T-helper 17 cell (primary cell): Measurements from ENCODE around the gene PTGER1. TPM values are rescaled to one million over a fixed set of nuclear protein-coding genes. Genes with fewer than 3 reads are reported as not detected.

ENCODE experiments used
- ATAC-seq: fragments of 150-1000 bp; cut with Tn5 transposase; 2 replicates; pipeline ENCODE4 v1.10.0; 2021; ENCODE audit warnings: mild to moderate bottlenecking, moderate library complexity
- DNase-seq, 3 donors: peaks; one replicate each; pipeline versions ENCODE4 v3.0.0 to v3.0.0-alpha.2; 2020 to 2021
- H3K9me3 ChIP-seq: one replicate; pipeline ENCODE4 v1.7.0; 2013; ENCODE audit warnings: low read length, mild to moderate bottlenecking; ENCODE audit not compliant: control insufficient read depth, poor library complexity, severe bottlenecking
- H3K27ac Mint-ChIP-seq: one replicate; pipeline ENCODE4 v1.8.0; 2022; ENCODE audit warnings: mild to moderate bottlenecking, moderate library complexity, mixed read lengths
- H3K27me3 Mint-ChIP-seq: one replicate; pipeline ENCODE4 v1.8.0; 2022; ENCODE audit warnings: mixed read lengths
- H3K36me3 Mint-ChIP-seq: one replicate; pipeline ENCODE4 v1.8.0; 2022; ENCODE audit warnings: low read depth, mixed read lengths
- H3K4me1 Mint-ChIP-seq: one replicate; pipeline ENCODE4 v1.8.0; 2022; ENCODE audit warnings: mild to moderate bottlenecking, mixed read lengths
- H3K4me3 Mint-ChIP-seq: one replicate; pipeline ENCODE4 v1.8.0; 2022; ENCODE audit warnings: mild to moderate bottlenecking, moderate library complexity, mixed read lengths
- total RNA-seq, 4 donors: library from RNA in 2 of 4; stranded (reverse) in 2 of 4; gene quantifications; one replicate each; pipeline ENCODE4 v1.2.3 and lab custom pipeline; 2022 to 2026

Gene PTGER1
- total RNA-seq, 2 donors from 2014 or later: not detected

DNA sequence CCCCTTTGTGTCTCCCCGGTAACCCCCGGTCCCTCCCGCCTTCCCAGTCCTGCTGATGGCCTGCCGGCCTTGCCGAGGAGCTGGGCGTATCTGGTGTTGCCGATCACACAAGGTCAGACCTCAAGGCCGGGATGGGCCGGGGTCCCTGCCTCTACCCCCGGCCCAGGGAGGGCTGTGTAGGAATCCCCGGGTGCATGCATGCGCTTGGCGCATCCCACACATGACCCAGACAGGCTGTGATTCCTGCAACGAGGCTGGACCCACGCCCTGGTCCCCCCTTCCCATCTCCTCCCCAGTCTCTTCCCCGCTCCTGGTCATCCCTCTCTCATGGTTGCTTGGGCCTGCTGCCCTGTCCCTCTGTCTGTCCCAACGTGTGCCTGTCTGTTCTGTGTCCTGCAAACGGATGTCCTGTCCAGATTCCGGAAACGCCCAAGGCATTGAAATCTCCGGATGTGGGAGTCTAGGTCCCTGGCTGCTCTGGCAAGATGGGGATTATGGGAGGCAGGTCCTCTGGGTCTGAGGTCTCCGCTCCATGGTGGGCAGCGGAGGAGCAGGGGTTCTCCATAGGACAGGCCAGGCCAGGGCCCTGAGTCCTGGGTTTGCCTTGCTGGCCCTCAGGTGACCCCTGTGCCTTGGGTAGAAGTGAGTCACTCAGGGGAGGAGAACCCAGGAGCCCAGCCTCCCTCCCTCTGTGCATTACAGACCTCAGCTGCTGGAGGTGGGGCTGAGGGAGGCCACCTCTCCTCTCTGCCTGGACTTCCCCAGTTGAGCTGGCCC is 40.4 kb downstream of the PTGER1 start:
- Mint-ChIP-seq H3K4me1 (peaks cover 34% of the 10 kb centered on the region), H3K36me3 (no peaks in the 10 kb centered on the region), H3K27me3 (no peaks in the 10 kb centered on the region), H3K27ac (peak overlapping the region; percentile 74), H3K4me3 (peak overlapping the region; percentile 86)
- peak; percentile 38 for ATAC-seq
- no peaks in the 10 kb centered on the region for H3K9me3 ChIP-seq
- DNase-seq: no peak

DNA sequence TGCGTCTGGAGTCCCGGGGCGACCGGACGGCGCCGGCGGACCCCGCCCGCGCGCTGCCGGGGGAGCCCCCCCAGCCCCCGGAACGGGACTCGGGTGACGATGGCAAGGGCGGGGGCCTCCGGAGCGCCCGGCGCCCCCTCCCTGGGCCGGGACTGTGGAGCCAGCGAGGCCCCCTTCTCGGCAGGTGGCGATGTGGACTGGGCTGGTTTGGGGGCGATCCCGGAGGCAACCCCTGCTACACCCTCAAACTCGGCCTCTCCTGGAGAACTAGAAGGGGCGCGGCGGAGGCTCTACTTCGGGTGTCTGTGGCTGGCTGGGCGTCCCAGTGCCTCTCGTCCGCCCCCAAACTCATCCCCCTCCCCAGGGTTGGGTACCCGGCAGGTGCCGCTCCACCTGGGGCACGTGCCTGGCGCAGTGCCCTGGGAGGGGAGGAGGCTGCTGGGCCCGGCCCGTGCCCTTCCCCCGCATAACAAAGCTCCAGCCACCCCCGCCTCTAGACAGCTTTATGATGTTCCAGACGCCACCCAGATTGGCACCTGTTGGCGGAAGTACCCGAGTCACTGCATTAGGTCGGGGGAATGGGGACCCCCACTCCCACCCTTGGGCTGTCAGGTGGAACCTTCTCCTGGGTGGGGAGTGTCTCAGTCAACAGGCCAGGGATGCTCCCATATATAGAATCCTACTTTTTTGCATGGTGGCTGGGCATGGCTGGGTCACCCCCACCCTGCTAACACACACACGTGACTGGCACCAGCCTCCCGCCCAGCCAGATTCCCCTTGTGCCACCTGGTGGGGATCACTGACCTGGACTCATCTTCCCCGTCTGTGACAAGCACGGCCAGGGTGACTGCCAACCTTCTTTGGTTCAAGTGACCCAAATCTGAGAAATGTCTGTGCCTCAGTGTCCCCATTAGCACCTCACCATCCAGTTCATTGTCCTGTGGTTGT is 41.3 kb downstream of the PTGER1 start:
- ATAC-seq: peak; percentile 68
- Mint-ChIP-seq H3K36me3 (no peaks in the 10 kb centered on the region), H3K4me3 (peak overlapping the region; percentile 86), H3K4me1 (peaks cover 27% of the 10 kb centered on the region), H3K27me3 (no peaks in the 10 kb centered on the region), H3K27ac (peak overlapping the region; percentile 74)
- H3K9me3 ChIP-seq: no peaks in the 10 kb centered on the region
- peak in 2 of 3 donors; percentile 23 to 37 for DNase-seq

DNA sequence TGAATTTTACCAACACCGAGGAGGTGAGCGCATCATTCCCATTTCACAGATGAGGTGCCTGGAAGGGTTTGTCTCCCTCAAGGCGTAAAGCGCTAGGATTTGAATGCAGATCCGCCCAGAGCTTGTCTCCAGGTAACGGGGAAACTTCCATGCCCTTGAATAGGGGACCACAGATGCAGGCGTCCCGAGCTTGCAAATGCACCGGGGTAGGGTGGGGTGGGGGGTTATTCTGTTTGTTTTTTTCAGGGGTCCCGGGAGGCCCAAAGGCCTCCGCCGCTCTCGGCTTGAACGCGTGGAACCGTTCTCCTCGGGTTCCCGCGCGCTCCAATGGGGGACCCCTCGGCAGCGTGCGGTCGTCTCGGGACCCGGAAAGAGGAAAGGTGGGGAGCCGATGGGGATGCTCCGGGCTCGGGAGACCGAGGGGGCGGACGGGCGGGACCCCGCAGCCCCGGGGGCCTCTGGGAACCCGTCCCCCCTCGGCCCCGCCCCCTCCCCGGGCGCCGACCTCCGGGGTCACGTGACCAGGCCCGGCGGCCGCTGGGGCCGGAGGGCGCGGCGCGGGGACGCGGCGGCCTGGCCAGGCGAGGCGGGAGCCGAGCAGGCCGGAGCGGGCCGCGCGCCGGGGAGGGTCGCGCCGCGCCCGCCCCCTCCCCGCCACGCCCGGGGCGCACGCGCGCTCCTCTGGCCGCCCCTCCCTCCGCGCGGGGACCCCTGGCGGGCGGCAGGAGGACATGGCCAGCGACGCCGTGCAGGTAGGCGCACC is 42.2 kb downstream of the PTGER1 start, which contains the start of gene PKN1:
PKN1 (plus strand) TSS at position 516 of the 763 bp plus-strand sequence; CDS start at position 732, 216 bp downstream.
- Mint-ChIP-seq H3K27me3 (no peaks in the 10 kb centered on the region), H3K27ac (peak within 1 kb of the TSS; percentile 84), H3K4me1 (peaks cover 24% of the 10 kb centered on the region), H3K4me3 (peak within 1 kb of the TSS; percentile 91), H3K36me3 (no peaks in the 10 kb centered on the region)
- ATAC-seq: peak; percentile 32
- H3K9me3 ChIP-seq: no peaks in the 10 kb centered on the region
- DNase-seq: peak; percentile 34 to 53 (median 37)

DNA sequence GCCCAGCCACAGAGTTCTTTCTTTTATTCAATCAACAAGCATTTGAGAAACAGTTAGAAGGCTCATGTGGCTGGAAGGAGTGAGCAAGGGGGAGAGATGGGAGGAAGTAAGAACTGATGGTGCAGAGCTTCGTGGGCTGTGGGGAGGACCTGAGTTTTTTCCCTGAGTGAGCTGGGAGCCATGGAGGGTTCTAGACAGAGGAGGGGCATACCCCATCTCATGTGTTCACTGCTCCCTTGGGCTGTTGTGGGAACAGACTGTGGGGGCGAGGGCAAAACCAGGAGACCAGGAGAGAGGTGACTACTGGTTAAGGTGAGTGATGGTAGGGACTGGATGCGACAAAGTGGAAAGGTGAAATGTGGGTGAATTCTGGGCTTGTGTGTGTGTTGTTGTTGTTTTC is 44.4 kb downstream of the PTGER1 start:
- no peak overlapping the region for H3K27ac Mint-ChIP-seq
- H3K4me1 Mint-ChIP-seq: peaks cover 23% of the 10 kb centered on the region
- DNase-seq: no peak
- no peaks in the 10 kb centered on the region for H3K36me3 Mint-ChIP-seq
- H3K9me3 ChIP-seq: no peaks in the 10 kb centered on the region
- no peaks in the 10 kb centered on the region for H3K27me3 Mint-ChIP-seq
- ATAC-seq: no peak
- H3K4me3 Mint-ChIP-seq: peak overlapping the region; percentile 49

DNA sequence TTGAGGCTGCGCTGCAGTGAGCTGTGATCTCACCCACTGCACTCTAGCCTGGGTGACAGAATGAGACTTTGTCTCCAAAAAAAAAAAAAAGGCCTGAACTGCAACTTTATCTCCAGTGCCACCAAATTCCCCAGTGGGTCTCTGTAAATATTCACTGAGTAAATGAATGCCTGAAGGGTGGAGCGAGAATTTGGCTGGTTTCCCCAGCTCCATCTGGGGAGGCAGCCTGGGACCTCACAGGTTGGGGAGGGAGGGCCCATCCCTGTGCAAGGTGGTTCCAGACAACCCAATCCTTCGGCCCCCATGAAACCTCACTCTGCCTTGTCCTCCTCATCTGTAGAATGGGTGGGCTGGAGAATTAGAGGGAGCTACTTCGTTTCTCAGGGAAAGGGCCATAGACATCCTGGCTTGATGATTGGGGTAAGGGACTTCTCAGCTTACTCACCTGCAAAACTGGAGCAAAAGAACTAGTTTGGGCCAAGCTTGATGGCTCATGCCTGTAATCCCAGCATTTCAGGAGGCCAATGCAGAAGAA is 46.2 kb downstream of the PTGER1 start:
- no peak overlapping the region for H3K4me3 Mint-ChIP-seq
- H3K36me3 Mint-ChIP-seq: no peaks in the 10 kb centered on the region
- no peaks in the 10 kb centered on the region for H3K9me3 ChIP-seq
- DNase-seq (no peak), ATAC-seq (no peak)
- H3K4me1 Mint-ChIP-seq: peaks cover 11% of the 10 kb centered on the region
- H3K27me3 Mint-ChIP-seq: no peaks in the 10 kb centered on the region
- H3K27ac Mint-ChIP-seq: no peak overlapping the region

DNA sequence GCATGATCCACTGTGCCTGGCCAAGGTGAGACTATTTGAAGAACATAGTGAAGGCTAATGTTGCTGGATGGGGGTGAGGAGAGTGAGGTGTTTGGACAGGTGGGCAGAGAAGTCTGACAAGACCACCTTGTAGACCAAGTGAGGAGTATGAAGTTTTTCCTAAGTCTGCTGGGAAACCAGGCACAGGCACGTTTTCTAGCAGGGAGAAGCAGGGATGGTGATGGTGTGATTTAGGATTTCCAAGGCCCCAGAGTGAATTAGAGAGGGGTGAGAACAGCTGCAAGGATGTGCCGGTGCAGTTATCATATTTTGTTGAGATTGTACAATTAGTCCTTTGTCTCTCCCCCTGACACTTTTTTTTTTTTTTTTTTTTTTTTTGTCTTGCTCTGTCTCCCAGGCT is 47.7 kb downstream of the PTGER1 start:
- no peaks in the 10 kb centered on the region for H3K27me3 Mint-ChIP-seq
- no peaks in the 10 kb centered on the region for H3K36me3 Mint-ChIP-seq
- H3K4me3 Mint-ChIP-seq: no peak overlapping the region
- ATAC-seq (no peak), DNase-seq (no peak)
- H3K4me1 Mint-ChIP-seq: peaks cover 13% of the 10 kb centered on the region
- H3K27ac Mint-ChIP-seq: no peak overlapping the region
- H3K9me3 ChIP-seq: no peaks in the 10 kb centered on the region

DNA sequence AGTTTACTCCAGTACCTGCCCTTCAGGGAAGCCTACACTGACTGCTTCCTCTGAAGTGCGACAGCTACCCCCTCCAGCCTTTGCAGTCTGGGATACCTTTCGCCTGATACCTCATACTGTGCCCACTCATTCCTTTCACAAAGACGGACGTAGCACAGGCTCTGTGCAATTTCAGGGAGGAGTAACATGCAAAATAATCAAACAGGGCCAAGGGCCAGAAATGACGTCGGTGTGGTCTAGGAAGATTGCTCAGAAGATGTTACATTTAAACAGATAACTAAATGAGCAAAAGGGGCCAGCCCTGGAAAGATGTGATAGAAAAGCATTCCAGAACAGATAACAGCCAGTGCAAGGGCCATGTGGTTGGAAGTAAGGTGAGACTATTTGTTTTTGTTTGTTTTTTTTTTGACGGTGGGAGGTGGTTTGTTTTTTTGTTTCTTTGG is 49.4 kb downstream of the PTGER1 start:
- ATAC-seq: no peak
- H3K4me3 Mint-ChIP-seq: no peak overlapping the region
- DNase-seq: no peak
- no peaks in the 10 kb centered on the region for H3K9me3 ChIP-seq
- H3K4me1 Mint-ChIP-seq: peaks cover 5% of the 10 kb centered on the region
- H3K36me3 Mint-ChIP-seq: no peaks in the 10 kb centered on the region
- no peaks in the 10 kb centered on the region for H3K27me3 Mint-ChIP-seq
- H3K27ac Mint-ChIP-seq: no peak overlapping the region

Other genes starting within 250 kb of the PTGER1 start
- 1,000 to 10,000 TPM; 1,097 to 1,799 TPM for gene ADGRE5, start 93.9 kb downstream of the PTGER1 start, total RNA-seq
- gene DDX39A, start 56.0 kb downstream of the PTGER1 start, total RNA-seq: 100 to 1,000 TPM; 276 to 284 TPM
- 100 to 1,000 TPM; 163 to 202 TPM for gene PKN1, start 42.0 kb downstream of the PTGER1 start, total RNA-seq
- gene GIPC1, start 20.8 kb upstream of the PTGER1 start, total RNA-seq: 10 to 100 TPM; 34.8 to 38.6 TPM
- gene DNAJB1, start 43.0 kb upstream of the PTGER1 start, total RNA-seq: 100 to 1,000 TPM; 483 to 558 TPM
- 100 to 1,000 TPM; 111 to 125 TPM for gene TECR, start 54.2 kb upstream of the PTGER1 start, total RNA-seq
- 10 to 100 TPM; 60.7 to 62.5 TPM for gene NDUFB7, start 96.7 kb upstream of the PTGER1 start, total RNA-seq
- gene CLEC17A, start 107.7 kb upstream of the PTGER1 start, total RNA-seq: 1 to 10 TPM in 1 of 2 donors, under 1 TPM in 1; 0.34 to 2.4 TPM
- under 1 TPM in 1 of 2 donors, not detected in 1; 0.15 TPM for gene ADGRE3, start 199.5 kb upstream of the PTGER1 start, total RNA-seq
- gene ZNF333, start 214.7 kb upstream of the PTGER1 start, total RNA-seq: 10 to 100 TPM; 17.6 to 22.7 TPM